GM21717 (cell line): ENCODE data around the gene PHF12.

Experiments used
- ATAC-seq: cut with Tn5 transposase; IDR thresholded peaks from one replicate; pipeline ENCODE4 v1.9.1; 2021; ENCODE audit warnings: mild to moderate bottlenecking, moderate library complexity; ENCODE audit not compliant: unreplicated experiment

Gene PHF12

DNA sequence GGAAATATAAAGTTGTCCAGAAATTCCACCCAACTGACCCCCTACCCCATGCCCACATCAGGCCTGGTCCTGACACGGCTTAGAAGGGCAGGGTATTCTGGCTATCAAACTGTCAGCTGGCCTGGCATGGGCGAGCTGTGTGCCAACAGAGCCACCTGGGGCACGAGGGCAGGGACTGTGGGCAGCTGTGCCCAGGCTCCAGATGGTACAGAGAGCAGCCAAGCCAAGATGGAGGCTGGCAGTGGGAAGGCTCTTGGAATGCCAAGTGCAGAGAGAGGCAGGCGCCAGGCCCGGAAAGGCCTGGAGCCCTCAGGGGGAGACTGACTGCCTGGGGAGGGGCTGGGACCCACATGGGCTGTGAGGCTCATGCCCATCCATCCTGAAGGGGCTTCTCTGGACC lies 24.3 kb upstream of the PHF12 start:
- ATAC-seq = no peak

DNA sequence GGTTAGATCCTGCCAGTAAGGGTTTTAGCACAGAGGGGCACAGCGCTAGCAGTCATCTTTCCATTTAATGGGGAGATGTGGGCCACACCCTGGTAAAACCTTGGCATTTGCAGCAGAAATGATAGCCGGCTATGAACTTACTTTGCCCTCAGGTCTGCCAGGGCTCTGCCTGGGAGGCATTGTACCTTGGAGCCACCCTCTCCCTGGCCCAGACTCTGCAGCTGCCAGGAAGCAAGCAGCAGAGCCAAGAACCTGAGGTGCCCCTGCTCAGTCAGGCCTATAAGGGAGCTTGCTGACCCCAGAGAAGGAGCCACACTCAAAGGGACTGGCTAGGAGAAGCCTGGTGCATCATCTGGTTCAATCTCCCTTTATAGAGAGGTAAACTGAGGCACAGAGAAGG lies 23.7 kb upstream of the PHF12 start:
- ATAC-seq = no peak

DNA sequence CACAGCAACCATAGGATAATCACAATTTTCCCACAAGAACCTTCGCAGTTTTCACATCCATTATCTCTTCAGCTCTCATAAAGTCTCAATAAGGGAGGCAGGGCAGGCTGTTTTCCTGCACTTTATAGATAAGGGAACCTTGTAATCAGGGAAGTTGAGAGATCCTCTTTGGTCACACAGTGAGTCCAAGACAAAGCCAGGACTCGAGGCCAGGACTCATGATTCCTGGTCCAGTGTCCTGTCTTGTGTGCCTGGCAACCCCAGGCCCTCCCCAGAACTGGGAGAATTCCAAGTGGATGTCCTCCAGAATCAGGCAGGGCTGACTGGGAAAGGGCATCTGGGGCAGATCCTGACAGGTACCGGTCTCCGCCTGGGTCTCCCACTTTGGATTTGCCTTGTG lies 23.1 kb upstream of the PHF12 start:
- ATAC-seq = no peak

DNA sequence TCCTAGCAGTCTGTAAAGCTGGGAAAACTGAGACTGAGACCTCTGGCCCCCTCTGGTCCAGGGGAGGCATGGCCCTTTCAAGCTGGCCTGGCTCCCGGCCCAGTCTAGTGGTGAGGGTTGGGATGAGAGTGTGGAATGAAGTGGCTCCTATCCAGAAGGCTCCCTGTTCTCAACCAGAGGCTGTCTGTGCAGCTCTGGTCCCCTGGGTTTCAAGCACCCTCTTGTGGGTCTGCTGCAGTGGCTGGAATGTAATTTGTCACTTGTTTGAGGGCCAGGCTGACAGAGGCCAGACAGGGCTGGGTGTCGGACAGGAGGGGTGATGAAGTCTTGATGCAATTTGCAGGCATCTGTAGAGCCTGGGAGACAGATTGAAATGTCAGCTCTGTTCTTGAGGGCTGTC lies 22.1 kb upstream of the PHF12 start:
- ATAC-seq = no peak

DNA sequence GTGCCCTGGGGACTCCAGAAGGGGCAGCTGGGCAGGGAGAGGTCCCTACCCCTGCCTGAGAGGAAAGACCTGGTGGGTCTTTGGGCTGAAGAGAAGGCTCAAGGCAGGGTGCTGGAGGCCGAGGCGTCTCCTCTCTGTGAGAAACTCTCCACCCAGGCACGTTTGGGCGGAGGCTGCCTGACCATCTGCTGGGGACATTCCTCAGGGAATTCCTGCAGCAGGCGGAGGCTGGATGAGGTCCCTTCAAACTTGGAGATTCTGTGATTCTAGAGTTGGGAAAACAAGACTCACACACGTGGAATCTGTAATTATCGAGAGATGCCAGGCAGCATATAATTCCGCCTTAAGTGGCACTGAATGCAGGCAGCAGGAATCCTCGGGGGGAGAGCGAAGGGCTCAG lies 21.1 kb upstream of the PHF12 start:
- ATAC-seq = no peak

DNA sequence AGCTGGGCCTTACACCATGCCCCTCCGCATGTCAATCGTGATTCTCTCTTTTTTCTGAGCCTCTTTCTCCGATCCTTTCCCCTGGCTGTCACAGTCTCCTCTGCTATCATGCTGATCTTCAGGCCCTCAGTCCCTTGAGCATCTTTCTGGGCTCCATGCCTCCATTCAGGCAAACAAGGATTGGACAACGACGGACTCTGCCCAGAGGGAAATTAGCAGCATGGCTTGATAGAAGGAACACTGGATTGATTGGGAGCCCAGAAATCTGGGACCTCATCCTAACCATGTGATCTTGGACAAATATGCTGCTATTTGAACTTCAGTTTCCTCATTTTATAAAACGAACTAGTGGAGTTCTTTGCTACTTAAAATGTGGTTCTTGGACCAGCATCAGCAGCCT lies 19.6 kb upstream of the PHF12 start:
- no peak for ATAC-seq

DNA sequence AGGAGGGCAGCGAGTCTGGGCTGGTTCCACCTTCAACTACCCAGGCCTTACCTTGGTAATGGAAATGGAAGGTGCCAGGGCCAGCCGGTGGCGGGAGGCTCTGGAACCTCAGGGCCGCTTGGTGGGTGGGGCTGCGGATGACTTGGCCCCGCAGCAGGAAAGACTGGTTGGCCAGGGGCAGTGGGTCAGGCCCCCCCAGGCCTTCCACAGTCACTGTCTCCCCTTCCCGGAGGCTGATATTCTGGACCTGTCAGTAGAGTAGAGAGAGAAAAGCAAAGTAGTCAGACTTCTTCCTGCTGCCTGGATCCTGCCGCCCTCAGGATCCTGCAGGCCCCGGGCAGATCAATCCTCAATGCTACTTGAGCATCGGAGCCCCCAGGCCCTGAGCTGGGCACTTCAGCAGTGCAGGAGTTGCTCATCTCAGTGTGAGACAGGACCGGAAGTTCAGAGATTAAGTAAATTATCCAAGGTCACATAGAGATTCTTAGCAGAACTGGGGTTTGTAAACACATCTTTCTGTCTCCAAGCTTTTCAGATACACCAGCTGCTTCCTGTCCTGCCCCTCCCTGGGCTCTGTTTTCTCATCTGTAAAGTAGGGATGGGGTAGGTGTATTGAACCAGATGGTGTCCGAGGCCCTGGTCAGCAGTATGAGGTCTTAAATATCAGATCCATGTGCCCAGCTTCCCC lies 18.5 kb upstream of the PHF12 start:
- ATAC-seq = no peak

DNA sequence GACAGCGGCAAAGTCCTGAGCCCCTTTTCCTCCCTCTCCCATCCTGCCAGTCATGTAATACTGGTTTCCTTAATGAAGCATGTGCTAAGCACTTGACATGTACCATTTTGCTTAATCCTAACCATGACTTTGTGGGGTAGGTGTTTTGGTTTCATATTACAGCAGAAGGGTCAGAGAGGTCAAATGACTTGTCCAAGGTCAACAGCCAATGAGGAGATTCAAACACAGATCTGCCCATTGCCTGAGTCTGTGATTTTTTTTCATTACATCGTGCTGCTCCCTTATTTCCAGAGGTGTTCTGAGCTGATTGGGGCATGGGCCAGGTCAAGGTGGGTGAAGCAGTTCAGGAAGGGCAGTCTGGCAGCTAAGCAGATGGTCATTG lies 17.6 kb upstream of the PHF12 start:
- ATAC-seq = no peak

DNA sequence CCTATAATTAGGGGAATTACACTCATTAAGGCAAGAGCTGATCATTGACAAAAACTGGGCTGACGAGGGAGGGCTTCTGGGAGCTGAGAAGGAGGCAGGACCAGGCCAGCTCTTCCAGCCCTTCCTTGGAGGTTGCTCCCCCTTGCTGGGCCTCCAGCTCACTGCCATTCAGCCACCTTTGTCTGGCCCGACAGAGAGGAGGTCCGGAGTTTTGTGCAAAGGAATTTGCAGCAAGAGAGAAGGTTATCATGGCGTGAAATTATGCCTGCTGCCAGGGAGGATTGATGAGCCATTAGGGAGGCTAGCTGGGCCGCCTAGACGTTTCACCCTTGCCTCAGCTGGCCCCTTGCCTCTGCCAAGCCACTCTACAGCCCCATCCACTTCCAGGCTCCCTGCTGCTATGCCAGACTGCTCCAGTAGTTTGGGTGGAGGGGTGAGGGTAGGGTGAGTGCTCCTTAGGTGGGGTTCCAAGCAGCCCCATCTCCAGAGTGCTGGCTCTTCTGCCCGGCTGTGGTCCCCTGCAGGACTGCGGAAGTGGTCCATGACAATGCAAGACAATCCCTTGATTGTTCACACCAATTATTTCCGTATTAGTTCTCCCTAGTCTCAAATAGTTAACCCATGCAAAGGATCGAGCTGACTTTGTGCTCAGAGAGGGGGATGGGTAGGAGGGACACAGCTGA lies 17.1 kb upstream of the PHF12 start:
- no peak for ATAC-seq

DNA sequence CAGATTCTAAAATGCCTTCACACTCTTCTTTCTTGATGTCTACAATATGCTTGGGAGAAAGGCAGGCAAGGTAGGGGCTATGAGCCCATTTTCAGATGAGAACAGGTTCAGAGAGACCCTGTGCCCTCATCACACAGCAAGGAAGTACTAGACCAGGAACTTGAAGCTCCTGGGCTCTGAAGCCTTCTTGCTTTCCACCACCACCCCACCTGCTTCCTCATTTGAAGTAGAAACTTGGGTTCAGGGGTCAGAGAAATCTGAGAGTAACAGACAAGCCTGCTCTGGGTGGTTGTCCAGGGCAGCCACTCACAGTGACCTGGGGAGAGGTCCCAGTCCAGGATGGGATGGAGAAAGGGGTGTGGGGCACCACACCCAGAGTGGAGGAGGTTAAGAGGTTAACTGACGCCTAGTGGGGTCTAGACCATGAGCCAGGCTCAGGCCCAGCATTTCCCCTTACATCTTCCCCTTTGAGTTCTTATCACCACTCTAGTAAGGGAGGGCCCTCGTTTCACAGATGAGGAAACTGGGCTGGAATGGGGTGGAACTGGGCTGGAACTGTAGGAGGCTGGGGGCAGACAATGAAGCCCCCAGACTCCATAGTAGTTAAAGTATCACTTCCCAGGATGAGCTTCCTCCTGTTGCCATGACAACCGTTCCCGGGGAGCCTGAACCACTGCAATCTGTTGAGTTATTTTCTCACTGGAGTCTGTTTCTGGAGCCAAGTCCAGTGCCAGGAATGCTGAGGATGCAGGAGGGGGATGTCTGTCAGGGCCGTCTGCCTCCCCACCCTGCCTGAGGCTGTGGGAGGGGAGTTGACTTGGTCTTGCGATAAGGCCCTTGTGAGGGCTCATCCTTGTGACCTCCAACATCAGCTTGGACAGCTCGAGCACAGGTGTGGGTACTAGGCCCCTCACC lies 16.2 kb upstream of the PHF12 start:
- no peak for ATAC-seq

DNA sequence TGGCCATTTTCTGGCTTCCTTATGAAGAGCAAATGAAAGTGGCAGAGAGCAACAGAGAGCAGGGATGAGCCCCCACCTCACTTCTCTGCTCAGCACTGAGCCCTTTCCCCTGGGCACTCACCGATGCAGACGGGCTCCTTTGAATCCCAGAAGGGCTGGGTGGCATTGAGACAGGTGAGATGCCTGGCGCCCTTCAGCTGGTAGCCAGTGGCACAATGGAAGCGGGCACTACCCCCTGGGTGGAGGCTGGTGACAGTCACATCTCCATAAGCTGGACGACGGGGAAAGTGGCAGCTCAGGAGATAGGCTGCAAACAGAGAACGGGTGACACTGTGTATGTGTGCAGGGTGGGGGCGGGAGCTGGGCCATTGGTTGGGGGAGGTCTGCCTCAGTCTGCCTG lies 12.5 kb upstream of the PHF12 start:
- no peak for ATAC-seq

DNA sequence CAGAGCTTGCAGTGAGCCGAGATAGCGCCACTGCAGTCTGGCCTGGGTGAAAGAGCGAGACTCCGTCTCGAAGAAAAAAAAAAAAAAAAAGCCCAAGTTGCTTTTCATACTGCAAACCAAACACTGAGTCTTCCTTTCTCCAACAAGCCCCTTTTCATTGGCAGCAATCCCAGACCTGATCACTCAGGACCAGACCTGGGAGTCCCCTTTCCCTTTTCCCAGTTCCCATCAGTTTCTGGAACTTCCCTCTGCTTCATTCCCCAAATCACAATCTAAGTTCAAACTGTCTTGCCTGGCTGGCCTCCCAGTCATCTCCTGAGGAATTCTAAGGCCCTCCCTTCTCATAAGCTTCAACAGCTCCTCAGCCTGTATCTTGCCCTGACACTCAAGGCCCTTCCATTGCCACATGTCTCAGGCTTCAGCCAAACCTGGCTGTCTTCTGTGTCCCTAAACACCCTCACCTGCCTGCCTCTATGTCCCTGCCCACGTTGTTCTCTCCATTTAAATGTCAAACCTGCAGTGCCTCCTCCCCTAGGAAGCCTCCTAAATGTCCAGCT lies 11.8 kb upstream of the PHF12 start:
- no peak for ATAC-seq

DNA sequence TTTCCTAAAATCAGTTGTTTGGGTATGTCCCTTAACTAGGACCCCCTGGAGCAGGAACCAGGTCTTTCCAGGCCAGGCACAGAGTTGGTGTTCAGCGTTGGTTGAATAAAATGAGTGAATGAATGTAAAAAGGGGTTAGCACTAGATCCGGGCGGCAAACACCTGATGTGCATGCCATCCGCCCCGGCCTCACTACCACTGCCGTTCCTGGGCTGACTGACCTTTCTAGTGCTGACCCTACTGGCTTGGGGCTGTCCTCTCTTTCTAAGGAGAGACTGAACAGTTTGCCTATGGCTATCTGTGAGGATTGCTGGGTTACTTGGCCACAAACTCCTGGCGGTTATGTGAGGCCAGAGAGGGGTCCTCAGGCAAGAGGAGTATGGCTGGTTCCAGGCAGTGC lies 10.1 kb upstream of the PHF12 start:
- no peak for ATAC-seq

DNA sequence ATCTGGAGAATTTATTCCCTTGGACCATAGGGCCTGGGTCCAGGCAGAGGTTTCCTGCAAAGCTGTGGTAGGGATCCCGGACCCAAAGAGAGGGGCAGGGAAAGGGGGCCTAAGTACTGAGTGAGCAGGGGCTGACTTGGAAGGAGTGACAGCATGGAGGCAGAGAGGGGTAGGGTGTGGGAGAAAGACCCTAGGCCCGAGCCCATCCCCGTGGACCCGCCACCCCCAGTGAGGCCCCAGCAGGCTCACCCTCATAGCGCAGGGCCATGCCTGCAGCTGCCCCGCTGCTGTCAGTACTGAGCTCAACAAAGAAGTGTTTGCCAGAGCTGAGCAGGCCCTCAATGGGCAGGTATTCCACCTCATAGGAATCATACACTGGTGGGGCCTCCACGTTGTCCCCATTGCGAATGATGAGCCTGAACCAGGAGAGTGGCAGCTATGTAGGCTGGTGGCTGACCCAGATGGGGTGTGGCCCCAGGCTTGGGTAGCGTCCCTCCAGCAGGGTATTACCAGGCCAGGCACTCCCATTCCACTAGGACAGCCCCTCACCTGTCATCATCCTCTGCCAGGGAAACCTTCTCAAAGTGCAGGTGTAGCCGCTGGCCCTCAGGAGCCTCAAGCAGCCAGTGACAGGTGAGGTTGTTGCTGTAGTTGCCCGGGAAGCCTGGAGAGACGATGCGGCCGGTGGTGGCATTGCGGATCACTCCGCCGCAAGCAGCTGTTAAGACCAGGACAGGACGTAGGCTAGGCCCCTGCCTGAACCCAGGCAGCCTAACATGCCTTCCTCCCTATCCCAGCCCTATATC lies 9.1 kb upstream of the PHF12 start:
- ATAC-seq = no peak

DNA sequence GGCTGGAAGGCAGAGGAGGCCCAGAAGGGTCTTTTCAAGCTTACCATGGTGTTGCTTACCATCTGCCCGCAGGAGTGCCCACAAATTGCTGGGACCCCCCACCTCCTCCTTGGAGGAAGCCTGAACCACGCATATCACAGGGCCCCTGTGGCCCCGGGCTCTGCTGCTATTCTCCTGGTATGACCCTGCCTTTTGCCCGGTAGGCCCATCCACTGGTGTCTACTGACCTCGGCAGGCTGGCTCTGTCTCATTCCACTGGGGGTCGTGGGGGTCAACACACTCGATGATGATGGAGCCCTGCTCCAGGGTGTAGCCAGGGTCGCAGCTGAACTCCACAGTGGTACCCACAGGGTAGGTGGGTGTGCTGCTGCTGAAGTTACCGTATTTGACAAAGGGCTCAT lies 8.2 kb upstream of the PHF12 start:
- no peak for ATAC-seq

DNA sequence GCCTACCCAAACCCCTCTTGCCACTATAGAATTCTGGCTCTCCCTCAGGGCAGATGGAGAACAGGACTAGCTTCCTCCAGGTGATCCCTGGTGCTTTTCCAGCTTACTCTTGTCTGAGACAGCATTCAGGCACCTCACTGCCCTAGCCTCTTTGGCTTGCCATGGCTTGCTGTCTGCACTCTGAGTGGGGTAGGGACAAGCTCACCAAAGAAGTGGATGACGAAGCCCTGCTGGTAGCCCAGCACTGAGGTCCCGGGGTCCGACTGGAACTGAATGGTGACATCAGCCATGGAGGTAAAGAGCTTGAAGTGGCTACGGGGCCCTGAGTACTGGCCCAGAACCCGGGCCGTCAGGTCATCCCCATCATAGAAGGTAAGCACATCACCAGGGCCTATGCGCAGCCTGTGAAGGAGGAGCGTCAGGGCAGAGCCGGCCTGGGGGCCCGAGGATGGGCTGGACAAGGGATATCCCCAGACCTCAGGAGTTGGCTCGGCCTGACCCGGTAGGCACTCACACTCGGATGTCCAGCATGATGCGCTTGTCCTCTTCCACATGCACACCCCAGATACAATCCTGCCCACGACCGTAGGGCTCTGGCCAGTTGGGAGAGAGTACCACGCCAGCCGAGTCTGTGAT lies 7.6 kb upstream of the PHF12 start:
- no peak for ATAC-seq

DNA sequence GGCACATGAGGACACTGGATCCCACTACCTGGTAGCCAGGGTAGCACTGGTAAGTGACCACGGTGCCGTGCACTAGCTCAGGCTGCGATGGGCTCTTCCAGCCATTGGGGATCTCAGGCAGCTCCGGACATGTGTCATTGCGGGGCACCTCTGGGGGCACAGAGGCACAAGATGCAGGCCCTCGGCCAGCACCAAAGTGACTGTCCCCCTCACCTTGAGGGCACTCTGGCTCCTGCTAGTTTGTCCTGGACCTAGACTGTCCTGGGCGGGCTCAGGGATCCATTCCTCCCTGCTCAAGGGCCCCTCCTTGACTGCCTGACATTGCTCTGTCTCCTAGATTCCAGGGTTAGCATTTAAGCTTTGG lies 6.7 kb upstream of the PHF12 start:
- ATAC-seq = no peak

DNA sequence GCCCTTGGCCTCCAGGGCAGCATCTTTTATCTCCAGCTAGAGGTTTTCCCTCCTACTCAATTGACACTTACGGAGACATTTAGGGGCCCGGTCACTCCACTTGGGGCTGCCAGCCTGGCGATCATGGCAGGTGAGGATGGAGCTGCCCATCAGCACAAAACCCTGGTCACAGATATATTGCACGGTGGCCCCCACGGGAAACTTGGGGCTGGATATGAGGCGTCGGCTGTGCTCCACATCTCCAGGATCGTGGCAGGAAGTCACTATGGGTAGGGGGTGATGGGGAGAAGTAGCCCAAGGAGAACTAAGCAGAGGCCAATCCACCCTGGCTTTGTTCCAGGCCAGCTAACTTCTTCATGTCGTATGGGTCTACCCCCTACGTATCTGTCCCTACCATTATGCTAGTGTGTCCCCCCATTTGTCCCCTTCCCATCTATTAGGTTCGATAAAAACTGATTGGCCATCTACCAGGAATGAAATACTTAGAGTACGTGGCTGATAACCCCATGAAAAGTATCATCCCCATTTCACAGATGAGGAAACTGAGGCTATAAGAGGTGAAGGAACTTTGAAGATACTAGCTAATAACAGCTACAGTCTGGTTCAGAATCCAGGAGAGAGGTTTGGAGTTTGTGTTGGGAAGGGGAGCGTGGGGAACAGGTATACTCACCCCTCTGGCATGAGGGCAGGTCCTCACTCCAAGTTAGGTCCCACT lies 6.1 kb upstream of the PHF12 start:
- no peak for ATAC-seq

DNA sequence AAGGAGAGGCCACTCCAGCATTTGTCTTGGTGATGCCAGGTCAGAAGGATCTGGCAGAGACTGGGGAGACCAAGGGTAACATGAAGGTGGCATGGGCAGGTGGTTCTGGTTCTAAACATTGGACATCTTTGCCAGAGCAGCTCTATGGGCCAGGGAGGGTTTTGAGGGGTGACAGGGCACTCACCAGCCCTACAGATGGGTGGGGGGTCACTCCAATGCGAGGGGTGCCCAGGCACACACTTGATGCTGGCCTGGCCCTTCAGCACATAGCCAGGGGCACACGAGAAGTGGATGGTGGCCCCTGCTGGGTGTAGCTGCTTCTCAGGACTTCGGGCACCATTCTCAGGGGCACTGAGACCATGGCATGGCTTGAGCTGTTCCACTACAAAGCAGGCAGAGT lies 5.5 kb upstream of the PHF12 start:
- ATAC-seq = no peak

DNA sequence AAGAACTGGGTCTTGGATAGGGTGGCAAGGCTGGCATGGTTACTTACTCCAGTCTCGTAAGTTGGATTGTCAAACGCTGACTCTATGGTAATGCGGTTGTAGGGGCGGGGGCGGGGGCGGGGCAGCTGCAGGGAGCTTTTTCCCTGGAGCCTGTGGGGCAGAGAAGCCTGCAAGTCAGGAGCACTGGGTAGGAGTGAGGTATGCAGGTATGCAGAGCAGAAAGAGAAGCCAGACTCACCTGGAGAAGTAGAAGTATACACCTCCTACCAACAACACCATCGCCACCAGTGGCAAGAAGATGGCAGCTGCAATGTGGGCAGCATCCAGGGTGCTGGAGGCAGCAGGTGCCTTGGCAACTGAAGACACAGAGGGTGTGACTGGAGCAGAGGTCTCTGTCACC lies 4.8 kb upstream of the PHF12 start:
- ATAC-seq = no peak
